ENCODE measurements around the gene FJX1.

The FJX1 gene

DNA sequence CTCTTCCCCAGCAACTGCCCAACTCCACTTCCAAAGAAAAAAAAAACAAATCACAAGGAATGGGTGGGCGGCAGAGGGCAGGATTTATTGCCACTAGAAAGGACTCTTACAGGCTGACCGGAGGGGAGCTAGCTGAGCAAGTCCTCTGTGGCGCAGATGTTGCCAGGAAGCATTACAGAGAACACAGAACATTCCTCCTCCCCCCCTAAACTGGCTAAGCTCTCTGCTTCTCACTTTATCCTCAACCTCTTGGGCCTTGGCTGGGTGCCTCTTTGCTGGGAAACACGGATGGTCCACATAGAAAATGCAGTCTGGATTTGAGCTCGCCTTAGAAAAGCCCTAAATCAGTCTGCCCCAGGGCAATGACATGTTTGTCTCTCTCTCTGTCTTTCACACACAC, 12.6 kb upstream of the FJX1 start:
- FAIRE-seq (no peak), DNase-seq (ENCODE audit: insufficient read length, low spot score) (no peak)

DNA sequence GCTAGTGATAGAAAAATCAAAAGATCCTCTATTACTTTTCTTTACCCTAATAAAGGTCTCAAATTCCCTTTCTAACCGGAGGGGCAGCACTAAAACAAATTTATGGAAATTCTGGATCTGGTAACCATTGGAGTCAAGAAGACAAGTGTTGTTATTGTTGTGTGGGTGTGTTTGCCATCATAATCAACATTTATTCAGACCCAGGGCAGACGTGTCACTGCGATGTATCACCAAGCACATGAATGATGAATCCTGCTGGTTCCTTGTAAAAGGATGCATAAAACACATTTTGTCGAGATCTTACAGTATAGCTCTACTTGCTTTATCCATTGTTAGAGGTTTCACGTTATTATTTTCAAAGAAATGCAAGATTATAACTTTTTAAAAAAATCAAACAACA, 12.1 kb upstream of the FJX1 start:
- no peak for DNase-seq (ENCODE audit: insufficient read length, low spot score)
- FAIRE-seq = no peak

DNA sequence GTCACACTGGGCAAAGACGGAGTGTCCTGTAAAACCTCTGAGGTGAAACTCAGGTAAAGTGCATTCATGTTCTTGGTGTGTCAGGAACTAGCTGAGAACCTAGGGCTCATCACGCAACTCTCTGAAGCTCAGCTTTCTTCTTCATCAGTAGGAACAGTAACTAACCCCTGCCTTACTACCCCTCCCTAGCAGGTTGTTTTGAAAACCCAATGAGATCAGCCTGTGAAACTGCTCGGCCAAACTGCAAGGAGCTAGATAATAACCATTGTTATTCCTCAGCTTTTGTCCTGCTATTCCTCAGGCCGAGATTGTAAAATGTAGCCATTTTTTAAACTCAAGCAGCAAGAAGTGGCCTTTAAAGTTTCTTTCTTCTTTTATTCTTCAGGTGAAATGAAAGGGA, 9.8 kb upstream of the FJX1 start:
- FAIRE-seq (no peak), DNase-seq (ENCODE audit: insufficient read length, low spot score) (no peak)

DNA sequence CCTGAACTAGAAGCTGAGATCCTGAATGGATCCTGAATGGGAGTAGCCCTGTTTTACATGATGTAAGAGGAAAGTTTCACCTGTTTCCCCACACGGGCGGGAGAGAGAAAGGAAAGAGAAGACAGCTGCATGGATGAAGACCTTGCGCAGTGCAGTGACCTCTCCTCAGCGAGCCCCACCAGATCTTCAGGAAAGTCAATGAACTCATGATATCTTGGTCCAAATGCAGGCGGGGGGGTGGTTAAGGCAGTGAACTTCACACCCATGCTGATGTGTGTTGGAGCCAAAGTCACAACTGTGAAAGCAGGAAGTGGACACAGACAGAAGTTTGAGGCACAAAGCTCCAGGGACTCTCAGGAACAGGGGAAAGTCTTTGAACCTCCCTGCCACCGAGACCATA, 8.6 kb upstream of the FJX1 start:
- no peak for DNase-seq (ENCODE audit: insufficient read length, low spot score)
- FAIRE-seq = no peak

DNA sequence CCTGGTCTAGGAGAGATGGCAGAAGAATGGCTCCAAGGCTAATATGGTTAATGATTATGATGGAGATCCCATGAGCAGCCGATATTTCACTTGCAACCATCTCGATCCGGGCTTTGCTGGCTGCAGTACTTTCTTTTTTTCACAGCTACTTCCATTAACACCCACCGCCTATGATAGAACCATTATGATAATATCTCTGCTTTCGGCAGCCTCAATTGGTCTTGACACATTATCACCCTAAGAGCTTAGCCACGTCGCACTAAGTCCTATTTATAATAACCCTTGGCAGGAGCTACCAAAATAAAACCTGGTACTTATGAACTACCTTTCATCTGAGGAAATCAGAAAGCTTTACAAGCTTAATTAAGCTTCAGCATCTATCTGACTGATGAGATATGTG, 7.6 kb upstream of the FJX1 start:
- FAIRE-seq (no peak), DNase-seq (ENCODE audit: insufficient read length, low spot score) (no peak)

DNA sequence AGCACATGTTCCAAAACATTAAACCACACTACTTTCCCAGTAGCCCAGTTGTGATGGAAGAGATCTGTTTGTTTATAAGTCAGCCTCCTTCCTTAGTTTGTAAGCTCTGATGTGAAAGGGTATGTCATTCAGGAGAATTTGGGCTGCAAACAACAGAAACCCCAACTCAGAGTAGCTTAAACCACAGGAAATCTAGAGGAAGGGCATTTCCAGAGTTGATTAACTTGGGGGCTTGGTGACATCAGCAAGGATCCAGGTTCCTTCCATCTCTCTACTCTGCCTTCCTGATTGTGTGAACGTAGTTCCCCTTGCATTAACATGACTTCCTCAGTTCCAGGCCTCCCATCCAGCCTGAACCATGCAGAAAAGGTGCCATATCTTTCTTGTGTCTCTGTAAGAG, 6.5 kb upstream of the FJX1 start:
- FAIRE-seq = no peak
- DNase-seq (ENCODE audit: insufficient read length, low spot score) = no peak

DNA sequence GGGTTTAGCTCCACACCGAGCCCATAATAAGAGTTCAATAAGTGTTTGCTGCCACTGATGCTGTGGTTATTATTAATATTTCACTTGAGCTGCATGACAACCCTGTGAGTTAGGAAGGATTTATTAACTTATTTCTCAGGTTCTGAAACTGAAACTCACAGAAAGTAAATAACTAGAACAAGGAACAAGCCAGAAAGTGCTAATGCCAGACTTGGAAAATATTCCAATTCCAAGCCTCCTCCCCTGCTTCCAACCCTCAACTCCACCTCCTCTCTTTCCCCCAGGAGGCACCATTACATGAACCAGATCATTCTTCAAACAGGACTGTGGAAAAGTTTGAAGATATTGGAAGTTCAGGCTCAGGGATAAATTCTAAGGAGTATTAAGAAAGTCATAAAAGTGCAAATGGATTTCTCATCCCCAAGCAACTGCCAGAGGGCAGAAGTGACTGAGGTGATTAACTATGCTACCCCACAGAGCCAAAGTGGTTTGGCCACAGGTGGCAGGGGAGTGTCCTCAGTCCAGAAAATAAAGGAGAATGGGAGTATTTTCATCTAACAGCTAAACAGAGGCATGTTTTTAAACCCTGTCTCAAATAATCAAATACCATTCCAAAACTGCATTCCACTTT, 3.2 kb upstream of the FJX1 start:
- FAIRE-seq = no peak
- DNase-seq (ENCODE audit: insufficient read length, low spot score) = no peak

DNA sequence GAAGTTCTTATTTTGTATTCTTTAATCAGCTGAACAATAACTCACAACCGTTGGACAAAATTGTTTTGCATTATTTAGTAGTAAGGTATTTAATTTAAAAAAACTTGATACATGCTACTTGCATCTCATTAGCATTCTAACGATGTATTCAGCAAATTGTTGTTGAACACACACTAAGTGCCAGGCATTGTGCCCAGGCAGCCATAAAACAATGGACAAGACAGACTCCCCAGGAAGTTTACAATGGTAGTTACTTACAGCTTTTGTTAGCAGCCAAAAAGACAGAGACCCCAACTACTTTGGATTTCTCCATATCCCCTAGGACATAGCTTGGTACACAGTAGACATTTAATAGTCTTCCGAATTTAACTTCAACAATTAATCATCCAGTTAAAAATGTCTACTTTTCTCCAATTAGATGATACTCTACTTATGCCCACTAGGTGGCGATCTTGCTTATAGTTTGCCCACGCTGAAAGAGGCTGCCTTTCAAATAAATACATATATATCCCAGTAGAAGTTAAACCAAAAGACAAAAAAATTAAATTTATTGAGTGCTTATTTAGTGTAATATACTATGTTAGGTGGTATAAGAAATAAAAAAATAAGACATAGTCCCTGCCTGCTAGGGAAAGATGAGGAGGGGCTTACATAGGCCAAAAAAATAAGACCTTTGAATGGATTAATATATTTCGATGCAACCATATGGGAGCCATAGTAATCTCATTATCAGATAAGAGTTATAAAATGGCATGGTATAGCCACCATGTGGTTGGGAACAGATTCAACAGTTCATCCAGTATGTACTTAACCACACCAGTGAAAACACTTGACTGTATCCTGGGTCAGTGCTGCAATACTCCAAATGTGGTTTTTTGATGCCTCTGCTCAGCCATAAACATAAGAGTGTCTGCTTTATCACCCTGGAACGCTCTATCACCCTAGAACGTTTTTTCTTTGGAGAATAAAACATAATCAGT, 2.0 kb upstream of the FJX1 start:
- peak; percentile 69 for FAIRE-seq
- peak; percentile 28 for DNase-seq (ENCODE audit: insufficient read length, low spot score)

DNA sequence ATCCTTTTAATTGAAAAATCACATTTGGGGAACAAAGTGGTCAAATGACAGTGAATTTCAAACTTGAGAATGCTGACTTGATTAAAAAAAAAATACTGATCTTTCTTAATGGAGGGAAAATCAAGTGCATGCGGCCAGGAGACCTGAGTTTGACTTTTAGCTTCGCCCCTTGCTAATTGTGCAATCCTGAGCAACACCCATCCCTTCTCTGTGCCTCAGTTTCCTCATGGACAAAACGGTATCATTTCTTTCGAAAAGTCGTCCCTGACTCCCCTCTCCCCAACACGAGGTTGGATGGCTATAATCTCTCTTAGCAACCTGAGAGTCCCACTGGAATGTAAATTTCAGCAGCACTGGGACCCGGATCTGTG, 959 bp upstream of the FJX1 start:
- DNase-seq (ENCODE audit: insufficient read length, low spot score) (no peak), FAIRE-seq (no peak)

DNA sequence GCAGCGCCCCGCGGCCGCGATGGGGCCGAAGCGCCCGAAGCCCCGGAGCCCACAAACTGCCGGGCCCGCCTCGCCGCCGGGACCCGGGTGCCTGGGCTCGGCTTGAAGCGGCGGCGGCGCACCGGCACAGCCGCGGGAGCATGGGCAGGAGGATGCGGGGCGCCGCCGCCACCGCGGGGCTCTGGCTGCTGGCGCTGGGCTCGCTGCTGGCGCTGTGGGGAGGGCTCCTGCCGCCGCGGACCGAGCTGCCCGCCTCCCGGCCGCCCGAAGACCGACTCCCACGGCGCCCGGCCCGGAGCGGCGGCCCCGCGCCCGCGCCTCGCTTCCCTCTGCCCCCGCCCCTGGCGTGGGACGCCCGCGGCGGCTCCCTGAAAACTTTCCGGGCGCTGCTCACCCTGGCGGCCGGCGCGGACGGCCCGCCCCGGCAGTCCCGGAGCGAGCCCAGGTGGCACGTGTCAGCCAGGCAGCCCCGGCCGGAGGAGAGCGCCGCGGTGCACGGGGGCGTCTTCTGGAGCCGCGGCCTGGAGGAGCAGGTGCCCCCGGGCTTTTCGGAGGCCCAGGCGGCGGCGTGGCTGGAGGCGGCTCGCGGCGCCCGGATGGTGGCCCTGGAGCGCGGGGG, 346 bp downstream of the FJX1 start:
- DNase-seq (ENCODE audit: insufficient read length, low spot score) (peak; percentile 57), FAIRE-seq (no peak)

DNA sequence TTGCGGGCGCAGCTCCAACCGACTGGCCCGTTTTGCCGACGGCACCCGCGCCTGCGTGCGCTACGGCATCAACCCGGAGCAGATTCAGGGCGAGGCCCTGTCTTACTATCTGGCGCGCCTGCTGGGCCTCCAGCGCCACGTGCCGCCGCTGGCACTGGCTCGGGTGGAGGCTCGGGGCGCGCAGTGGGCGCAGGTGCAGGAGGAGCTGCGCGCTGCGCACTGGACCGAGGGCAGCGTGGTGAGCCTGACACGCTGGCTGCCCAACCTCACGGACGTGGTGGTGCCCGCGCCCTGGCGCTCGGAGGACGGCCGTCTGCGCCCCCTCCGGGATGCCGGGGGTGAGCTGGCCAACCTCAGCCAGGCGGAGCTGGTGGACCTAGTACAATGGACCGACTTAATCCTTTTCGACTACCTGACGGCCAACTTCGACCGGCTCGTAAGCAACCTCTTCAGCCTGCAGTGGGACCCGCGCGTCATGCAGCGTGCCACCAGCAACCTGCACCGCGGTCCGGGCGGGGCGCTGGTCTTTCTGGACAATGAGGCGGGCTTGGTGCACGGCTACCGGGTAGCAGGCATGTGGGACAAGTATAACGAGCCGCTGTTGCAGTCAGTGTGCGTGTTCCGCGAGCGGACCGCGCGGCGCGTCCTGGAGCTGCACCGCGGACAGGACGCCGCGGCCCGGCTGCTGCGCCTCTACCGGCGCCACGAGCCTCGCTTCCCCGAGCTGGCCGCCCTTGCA, 1.0 kb downstream of the FJX1 start:
- FAIRE-seq (no peak), DNase-seq (ENCODE audit: insufficient read length, low spot score) (peak; percentile 27)

DNA sequence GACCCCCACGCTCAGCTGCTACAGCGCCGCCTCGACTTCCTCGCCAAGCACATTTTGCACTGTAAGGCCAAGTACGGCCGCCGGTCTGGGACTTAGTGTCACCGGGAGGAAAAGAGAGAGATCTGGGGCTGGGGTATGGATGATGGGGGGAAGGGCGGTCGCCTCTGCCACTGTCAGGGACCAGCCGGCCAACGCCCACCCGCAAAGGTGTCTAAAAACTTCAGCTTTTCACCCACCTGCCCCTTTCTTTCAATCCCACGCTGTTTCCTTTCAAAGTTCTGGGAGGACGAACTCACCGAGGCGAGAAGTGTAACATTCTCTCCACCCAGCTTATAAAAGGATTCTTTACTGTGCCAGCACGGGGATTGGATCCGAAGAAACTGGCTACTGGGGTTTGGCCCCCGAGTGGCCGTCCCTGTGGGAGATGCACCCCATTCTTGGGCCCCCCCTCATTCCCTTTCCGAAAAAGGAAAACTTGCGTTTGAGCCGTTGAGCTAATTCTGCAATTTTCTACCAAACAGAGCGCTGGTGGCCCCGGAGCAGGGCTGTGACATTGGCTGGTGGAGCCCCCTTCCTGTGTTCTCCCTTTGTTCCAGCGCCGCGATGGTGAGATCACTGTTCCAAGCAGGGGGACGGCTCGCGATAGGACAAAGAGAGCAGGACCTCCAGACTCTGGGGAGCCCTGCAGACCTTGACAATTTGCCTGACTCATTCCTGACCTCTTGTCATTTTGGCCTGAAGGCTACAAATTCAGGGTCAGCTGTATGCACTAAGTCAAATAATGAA, 1.8 kb downstream of the FJX1 start:
- FAIRE-seq = no peak

DNA sequence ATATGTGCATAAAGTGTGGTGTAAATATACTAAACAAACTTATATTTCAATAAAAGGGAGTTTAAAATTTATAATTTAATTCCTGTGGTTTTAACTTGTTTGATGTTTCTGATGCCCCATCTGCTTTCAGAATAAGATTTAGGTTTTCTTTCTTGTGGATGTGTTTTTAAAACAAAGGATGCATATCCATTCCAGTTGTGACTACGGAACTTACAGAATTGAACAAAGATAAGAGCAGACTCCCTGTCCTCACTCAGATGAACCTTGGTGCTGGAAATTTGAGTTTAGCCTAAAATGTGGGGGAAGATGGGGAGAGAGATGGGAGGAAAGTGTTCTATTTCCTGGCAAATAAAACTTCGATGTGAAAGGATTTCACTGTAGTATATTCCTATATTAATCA, 2.5 kb downstream of the FJX1 start:
- FAIRE-seq = no peak
- no peak for DNase-seq (ENCODE audit: insufficient read length, low spot score)

More for the DNA sequence above, 1.8 kb downstream of the FJX1 start:
- no peak for DNase-seq (ENCODE audit: insufficient read length, low spot score)

DNA sequence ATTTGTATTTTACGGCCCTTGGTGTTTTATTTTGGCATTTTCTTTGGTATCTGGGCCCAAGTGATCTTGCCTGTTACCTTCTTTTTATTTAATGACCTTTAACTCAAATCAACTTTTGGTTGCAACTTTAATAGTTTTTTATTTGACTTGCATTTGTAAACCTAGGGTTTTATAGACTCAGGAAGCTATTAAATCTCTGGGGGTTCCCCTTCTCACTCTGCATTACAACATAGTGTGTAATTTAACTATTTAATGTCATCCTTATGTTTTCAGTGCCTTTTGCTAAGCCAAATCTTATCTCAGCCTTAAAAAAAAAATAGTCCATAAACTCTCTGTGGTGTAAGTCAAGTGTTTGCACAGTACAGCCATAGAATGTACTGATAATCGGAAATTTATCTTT, 3.4 kb downstream of the FJX1 start:
- DNase-seq (ENCODE audit: insufficient read length, low spot score) = no peak
- FAIRE-seq = no peak

DNA sequence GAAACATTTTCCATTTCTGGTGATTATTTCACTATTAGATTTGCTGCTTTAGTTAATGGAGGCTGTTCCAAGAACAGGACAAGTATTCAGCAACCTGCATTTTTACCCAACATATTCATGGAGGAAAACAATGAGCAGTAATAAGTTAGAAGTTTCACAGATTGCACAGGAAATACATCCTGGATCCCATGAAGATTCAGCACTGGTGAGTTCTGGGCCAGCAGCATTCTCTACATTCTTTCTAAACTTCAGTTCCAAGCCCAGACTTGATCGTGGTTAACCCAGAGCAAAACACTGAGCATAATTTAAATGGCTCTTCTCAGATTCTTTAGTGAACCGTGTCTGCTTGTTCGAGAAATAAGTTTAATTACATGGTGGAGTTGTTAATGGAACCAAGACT, 3.8 kb downstream of the FJX1 start:
- FAIRE-seq (no peak), DNase-seq (ENCODE audit: insufficient read length, low spot score) (no peak)

DNA sequence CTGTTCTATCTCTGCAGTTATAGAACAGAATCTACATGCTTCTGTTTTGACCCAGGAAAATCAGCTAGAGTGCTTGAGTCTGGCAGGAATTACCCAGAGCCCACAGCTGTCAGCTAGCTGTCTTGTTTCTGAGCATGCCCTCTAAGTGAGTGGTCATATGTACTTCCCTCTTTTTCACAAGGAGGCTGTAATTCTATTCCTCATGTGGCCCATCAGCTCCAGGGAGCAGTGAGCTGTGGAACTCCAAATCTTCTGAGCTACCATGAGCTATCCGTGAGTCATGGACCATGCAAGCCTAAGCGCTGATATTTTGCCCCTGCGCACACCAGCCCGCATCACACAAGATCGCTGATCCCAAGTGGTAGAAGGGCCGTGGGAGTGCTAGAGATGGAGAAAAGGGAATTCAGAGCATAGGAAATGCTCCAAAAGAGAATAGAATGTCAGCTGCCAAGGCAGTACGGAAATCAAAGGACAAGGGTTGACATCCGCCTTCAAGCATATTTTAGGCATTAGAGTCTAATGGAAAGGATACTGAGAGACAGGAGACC, 5.4 kb downstream of the FJX1 start:
- FAIRE-seq (no peak), DNase-seq (ENCODE audit: insufficient read length, low spot score) (no peak)

DNA sequence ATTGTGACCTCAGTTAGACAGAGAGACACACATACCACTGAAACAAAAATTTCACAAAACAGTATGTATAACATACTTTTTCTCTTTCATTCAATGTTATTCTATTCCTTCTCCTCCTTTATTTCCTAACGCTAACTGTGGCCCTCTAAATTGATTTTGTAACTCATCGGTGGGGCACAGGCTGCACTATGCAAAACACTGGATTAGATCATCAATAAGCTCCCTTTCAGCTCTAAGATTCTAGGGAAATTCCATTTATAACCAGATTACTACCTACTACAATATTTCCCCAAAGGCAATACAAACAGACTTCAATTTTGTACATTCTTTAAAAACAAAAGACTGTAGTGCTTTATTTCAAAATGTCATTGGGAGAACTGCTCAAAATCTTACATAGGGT, 6.1 kb downstream of the FJX1 start:
- FAIRE-seq (no peak), DNase-seq (ENCODE audit: insufficient read length, low spot score) (no peak)

DNA sequence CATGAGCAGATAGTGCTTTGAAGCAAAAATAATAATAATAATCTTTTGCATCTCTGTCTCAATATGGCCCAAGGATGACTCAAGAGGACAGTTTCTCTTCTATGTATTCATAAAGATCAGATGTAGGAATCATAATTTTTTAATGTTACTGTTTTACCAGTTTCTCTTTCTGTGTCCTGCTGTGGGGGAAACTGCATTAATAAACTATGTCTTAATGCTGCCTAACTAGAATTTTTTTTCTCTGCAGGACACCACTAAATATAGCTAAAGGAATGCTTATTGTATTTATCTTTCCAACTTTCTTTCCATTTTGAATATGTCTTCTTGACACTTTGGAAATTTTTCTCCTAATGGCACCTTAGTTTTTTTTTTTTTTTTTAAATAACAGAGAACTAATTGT, 6.5 kb downstream of the FJX1 start:
- FAIRE-seq (no peak), DNase-seq (ENCODE audit: insufficient read length, low spot score) (no peak)

DNA sequence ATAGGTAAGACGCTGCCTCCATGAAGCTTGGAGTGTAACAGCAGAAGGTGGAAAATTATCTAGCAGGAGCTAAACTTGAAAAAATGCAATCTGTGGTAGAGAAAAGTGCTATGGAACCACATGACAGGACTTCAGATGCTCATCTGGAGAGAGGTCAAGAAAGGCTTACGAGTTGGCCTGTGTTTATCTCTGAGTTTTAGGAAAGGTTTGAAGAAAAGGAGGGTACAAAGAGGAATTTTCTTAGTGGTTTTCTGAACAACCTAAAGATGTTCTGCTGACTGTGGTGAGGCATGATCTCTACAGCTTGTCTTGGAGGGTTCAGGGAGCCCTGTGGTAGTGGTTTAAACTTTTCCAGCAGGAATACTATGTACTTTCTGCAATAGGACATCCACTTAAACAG, 8.2 kb downstream of the FJX1 start:
- DNase-seq (ENCODE audit: insufficient read length, low spot score) (no peak), FAIRE-seq (no peak)

DNA sequence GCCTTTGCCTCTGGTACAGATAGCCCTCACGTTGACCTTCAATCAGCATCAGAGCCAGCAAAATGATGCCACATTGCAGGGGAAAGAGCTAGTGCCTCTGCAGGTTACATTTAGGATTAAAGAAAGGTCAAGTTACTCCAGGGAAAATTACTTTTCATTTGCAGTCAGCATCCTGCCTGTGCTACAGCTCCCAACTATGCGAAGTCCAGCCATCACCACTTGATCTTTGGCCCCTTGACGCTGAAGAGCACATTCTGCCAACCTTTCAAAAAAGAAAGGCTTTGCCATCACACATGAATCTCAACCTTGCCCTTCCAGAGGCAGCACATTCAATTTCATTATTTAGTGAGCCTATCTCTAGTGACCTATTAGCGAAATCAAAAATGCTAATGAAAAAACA, 11.3 kb downstream of the FJX1 start:
- FAIRE-seq = no peak
- DNase-seq (ENCODE audit: insufficient read length, low spot score) = no peak

Measured in GM19239 (cell line).